ENCODE measurements around the gene DNAH11. TPM values are rescaled to one million over a fixed set of nuclear protein-coding genes. Genes with fewer than 3 reads are reported as not detected.

DNAH11 gene
- total RNA-seq, 1 experiment from 2014 or later, result 0.39 TPM

- Histone ChIP-seq H3K27ac (ENCODE audit: low read depth, low read length) (no peak overlapping the region), H3K9me3 (ENCODE audit: control insufficient read depth in 1 of 2, insufficient read depth in 1 of 2, low read depth in 1 of 2, low read length in 2 of 2) (no peaks in the 10 kb centered on the region), H3K9ac (ENCODE audit: low read length) (no peak overlapping the region), H3K4me2 (ENCODE audit: low read length) (no peak overlapping the region), H3K9me2 (ENCODE audit: insufficient read depth) (no peaks in the 10 kb centered on the region), H3K79me2 (ENCODE audit: insufficient read depth, low read length) (no peaks in the 10 kb centered on the region), H3K4me3 (replicated peaks in 1 of 2; ENCODE audit: low read depth in 1 of 2, low read length in 2 of 2) (no peak overlapping the region), H4K20me1 (ENCODE audit: insufficient read depth) (no peaks in the 10 kb centered on the region), H3K27me3 (ENCODE audit: insufficient read depth, low read length) (no peaks in the 10 kb centered on the region), H2AFZ (ENCODE audit: low read depth, low read length, poor library complexity, severe bottlenecking) (no peak overlapping the region), H3K4me1 (ENCODE audit: control insufficient read depth in 1 of 2, insufficient read depth in 2 of 2, low read length in 2 of 2) (no peaks in the 10 kb centered on the region), H3K36me3 (ENCODE audit: control insufficient read depth in 1 of 2, insufficient read depth in 2 of 2, low read length in 2 of 2) (no peaks in the 10 kb centered on the region)
- RAD21 ChIA-PET (ENCODE audit: low non-redundant PET in 1 of 2, low total read pairs in 2 of 2, uncharacterized antibody in 2 of 2, unreplicated experiment in 2 of 2), result no interaction called here
- no peak for DNase-seq (ENCODE audit: low read depth, low spot score)
- TF ChIP-seq CEBPB (IDR thresholded peaks at IDR 0.05; ENCODE audit: low read depth) (no peak), RAD21 (IDR thresholded peaks at IDR 0.05; ENCODE audit: low read depth) (no peak)
- ATAC-seq, result no peak
- CTCF ChIA-PET, result no interaction called here
- intact Hi-C loops (cut with micrococcal nuclease), result no loop called here
- POLR2A ChIA-PET, result no interaction called here
- no TSS peak for BruUV-seq (replicated peaks)
These were observed 230.5 kb downstream of the DNAH11 start for GRCh38 chr7:21773326-21773725.

- ChIA-PET POLR2A (no interaction called here), RAD21 (ENCODE audit: low non-redundant PET in 1 of 2, low total read pairs in 2 of 2, uncharacterized antibody in 2 of 2, unreplicated experiment in 2 of 2) (no interaction called here), CTCF (interaction anchor here (1.3 kb wide), 1 partner anchor 11 kb away, joined by 5 read pairs; no protein-coding TSS in a partner anchor)
- ATAC-seq (no peak), DNase-seq (ENCODE audit: low read depth, low spot score) (no peak)
- no peaks in the 10 kb centered on the region for H3K4me1 ChIP-seq (ENCODE audit: control insufficient read depth in 1 of 2, insufficient read depth in 2 of 2, low read length in 2 of 2)
- H3K9me2 ChIP-seq (ENCODE audit: insufficient read depth), result no peaks in the 10 kb centered on the region
- H3K36me3 ChIP-seq (ENCODE audit: control insufficient read depth in 1 of 2, insufficient read depth in 2 of 2, low read length in 2 of 2), result no peaks in the 10 kb centered on the region
- H3K9me3 ChIP-seq (ENCODE audit: control insufficient read depth in 1 of 2, insufficient read depth in 1 of 2, low read depth in 1 of 2, low read length in 2 of 2), result no peaks in the 10 kb centered on the region
- H3K9ac ChIP-seq (ENCODE audit: low read length), result no peak overlapping the region
- H3K79me2 ChIP-seq (ENCODE audit: insufficient read depth, low read length), result no peaks in the 10 kb centered on the region
- H3K27me3 ChIP-seq (ENCODE audit: insufficient read depth, low read length), result no peaks in the 10 kb centered on the region
- no TSS peak for BruUV-seq (replicated peaks)
- H3K27ac ChIP-seq (ENCODE audit: low read depth, low read length), result no peak overlapping the region
- intact Hi-C loops (cut with micrococcal nuclease), result no loop called here
- H3K4me3 ChIP-seq (replicated peaks in 1 of 2; ENCODE audit: low read depth in 1 of 2, low read length in 2 of 2), result no peak overlapping the region
- H2AFZ ChIP-seq (ENCODE audit: low read depth, low read length, poor library complexity, severe bottlenecking), result no peak overlapping the region
- no peak for TF ChIP-seq FOSL1 (IDR thresholded peaks at IDR 0.05; ENCODE audit: low read depth)
- no peak for TF ChIP-seq POLR2AphosphoS5 (IDR thresholded peaks at IDR 0.05; ENCODE audit: low read depth, low read length)
- TF ChIP-seq SP1 (IDR thresholded peaks at IDR 0.05; ENCODE audit: low read depth), result no peak
- TF ChIP-seq CTCF (IDR thresholded peaks at IDR 0.05 in 2 of 3, conservative IDR thresholded peaks at IDR 0.05 in 1 of 3; ENCODE audit: borderline replicate concordance in 1 of 3, insufficient read depth in 1 of 3, low read depth in 2 of 3, low read length in 2 of 3), result no peak
- no peak for TF ChIP-seq JUND (IDR thresholded peaks at IDR 0.05)
- TF ChIP-seq YY1 (IDR thresholded peaks at IDR 0.05; ENCODE audit: extremely low read depth, insufficient replicate concordance, low read depth, low read length), result no peak
- no peak for TF ChIP-seq SIN3A (IDR thresholded peaks at IDR 0.05; ENCODE audit: low read depth)
- TF ChIP-seq EZH2phosphoT487 (IDR thresholded peaks at IDR 0.05; ENCODE audit: borderline replicate concordance), result no peak
- no peak for TF ChIP-seq ZNF274 (IDR thresholded peaks at IDR 0.05; ENCODE audit: low read depth, low read length)
- no peaks in the 10 kb centered on the region for H4K20me1 ChIP-seq (ENCODE audit: insufficient read depth)
- no peak overlapping the region for H3K4me2 ChIP-seq (ENCODE audit: low read length)
These were observed 235.1 kb downstream of the DNAH11 start for GRCh38 chr7:21777921-21778320.

All from HCT116 (cell line).